ENCODE data around the gene LRRD1. TPM values are rescaled to one million over a fixed set of nuclear protein-coding genes. Genes with fewer than 3 reads are reported as not detected.

The LRRD1 gene
- total RNA-seq, 1 experiment from 2014 or later = not detected

DNA sequence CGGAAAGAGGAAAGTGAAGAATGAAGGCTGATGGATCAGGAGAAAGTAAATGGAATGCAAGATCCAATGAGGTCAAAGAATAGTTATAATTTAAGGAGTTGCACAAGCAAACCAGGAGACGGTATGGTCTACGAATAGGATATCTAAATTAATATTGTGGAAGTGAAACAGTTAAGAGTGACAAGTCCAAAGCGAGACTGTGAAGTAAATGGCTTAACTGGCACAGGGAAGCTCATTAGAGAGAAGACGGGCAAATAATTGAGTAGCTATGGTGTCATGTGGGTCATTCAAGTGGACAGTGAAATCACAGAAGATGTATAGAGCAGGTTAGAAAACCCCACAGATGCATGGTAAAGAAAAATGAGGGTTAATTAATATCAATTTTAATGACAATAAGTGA, 47.8 kb downstream of the LRRD1 start:
- peaks cover 28 to 52% (median 42%) of the 10 kb centered on the region in 3 experiments; a peak in 6 of 7 replicates for H3K36me3 Mint-ChIP-seq (ENCODE audit: insufficient read depth in 1 of 3, low read depth in 3 of 3)
- no peaks in the 10 kb centered on the region for H3K27me3 ChIP-seq (ENCODE audit: insufficient read depth, low read length)
- no peaks in the 10 kb centered on the region for H3K27me3 Mint-ChIP-seq (ENCODE audit: low read depth)
- no peak overlapping the region for H3T11ph ChIP-seq (ENCODE audit: low read length)
- H4K5ac ChIP-seq (ENCODE audit: insufficient read length, low read depth, low read length) = no peak overlapping the region
- no peak overlapping the region; a peak in 1 of 7 replicates for H3K27ac Mint-ChIP-seq
- no CpG with 5 or more reads among the region's 5 CpGs for WGBS (ENCODE audit: extremely low coverage, insufficient read length, low lambda C conversion rate)
- no peak for DNase-seq
- H3K9me3 ChIP-seq (ENCODE audit: control insufficient read depth, low read depth, low read length) = no peaks in the 10 kb centered on the region
- no peak overlapping the region for H3K18ac ChIP-seq (ENCODE audit: insufficient read length, low read depth, low read length)
- H3K9ac ChIP-seq (ENCODE audit: extremely low read depth, insufficient read length, low read length) = no peak overlapping the region
- no peak overlapping the region for H4K8ac ChIP-seq (replicated peaks; ENCODE audit: insufficient read length, low read depth, low read length)
- H3K56ac ChIP-seq (ENCODE audit: insufficient read length, low read depth, low read length) = no peak overlapping the region
- no peak overlapping the region for H3K23ac ChIP-seq (ENCODE audit: insufficient read length, low read depth, low read length)
- H2BK12ac ChIP-seq (ENCODE audit: insufficient read length, low read depth, low read length) = no peak overlapping the region
- no peak overlapping the region for H3K14ac ChIP-seq (ENCODE audit: insufficient read depth, low read length)
- H3K4me3 Mint-ChIP-seq = no peak overlapping the region
- H3K79me1 ChIP-seq (ENCODE audit: insufficient read depth, low read depth, low read length, poor library complexity, severe bottlenecking) = no peaks in the 10 kb centered on the region
- no peak overlapping the region for H3K27ac ChIP-seq (ENCODE audit: insufficient read length, low read depth, low read length)
- H2BK15ac ChIP-seq (ENCODE audit: low read depth, low read length) = no peak overlapping the region
- no peaks in the 10 kb centered on the region for H3K9me3 Mint-ChIP-seq
- TF ChIP-seq, protein P1, sequence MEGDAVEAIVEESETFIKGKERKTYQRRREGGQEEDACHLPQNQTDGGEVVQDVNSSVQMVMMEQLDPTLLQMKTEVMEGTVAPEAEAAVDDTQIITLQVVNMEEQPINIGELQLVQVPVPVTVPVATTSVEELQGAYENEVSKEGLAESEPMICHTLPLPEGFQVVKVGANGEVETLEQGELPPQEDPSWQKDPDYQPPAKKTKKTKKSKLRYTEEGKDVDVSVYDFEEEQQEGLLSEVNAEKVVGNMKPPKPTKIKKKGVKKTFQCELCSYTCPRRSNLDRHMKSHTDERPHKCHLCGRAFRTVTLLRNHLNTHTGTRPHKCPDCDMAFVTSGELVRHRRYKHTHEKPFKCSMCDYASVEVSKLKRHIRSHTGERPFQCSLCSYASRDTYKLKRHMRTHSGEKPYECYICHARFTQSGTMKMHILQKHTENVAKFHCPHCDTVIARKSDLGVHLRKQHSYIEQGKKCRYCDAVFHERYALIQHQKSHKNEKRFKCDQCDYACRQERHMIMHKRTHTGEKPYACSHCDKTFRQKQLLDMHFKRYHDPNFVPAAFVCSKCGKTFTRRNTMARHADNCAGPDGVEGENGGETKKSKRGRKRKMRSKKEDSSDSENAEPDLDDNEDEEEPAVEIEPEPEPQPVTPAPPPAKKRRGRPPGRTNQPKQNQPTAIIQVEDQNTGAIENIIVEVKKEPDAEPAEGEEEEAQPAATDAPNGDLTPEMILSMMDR (conservative IDR thresholded peaks at IDR 0.05) = no peak
- no peak overlapping the region for H2BK120ac ChIP-seq (ENCODE audit: low read depth, low read length, poor library complexity, severe bottlenecking)
- H2BK5ac ChIP-seq (ENCODE audit: insufficient read length, low read length) = no peak overlapping the region
- H3K79me2 ChIP-seq (ENCODE audit: insufficient read depth, low read length) = peaks cover 28% of the 10 kb centered on the region; the same call in 1 of the 2 replicates
- no peak overlapping the region for H2BK20ac ChIP-seq (ENCODE audit: low read depth, low read length, poor library complexity, severe bottlenecking)
- H3K4me1 Mint-ChIP-seq = peaks cover 19 to 27% of the 10 kb centered on the region in 2 experiments
- no peak overlapping the region for H3K4me2 ChIP-seq (ENCODE audit: insufficient read depth, insufficient read length, low read length)
- H3K23me2 ChIP-seq (ENCODE audit: insufficient read length, low read depth, low read length, poor library complexity, severe bottlenecking) = no peaks in the 10 kb centered on the region
- no peak overlapping the region for H4K91ac ChIP-seq (ENCODE audit: insufficient read length, low read depth, low read length)
- no peaks in the 10 kb centered on the region for H4K20me1 ChIP-seq (ENCODE audit: control insufficient read depth, insufficient read depth, insufficient read length)
- H2AFZ ChIP-seq (ENCODE audit: low read length) = no peak overlapping the region
- no peak overlapping the region for H2AK5ac ChIP-seq (ENCODE audit: insufficient read length, low read length)
- H3K4me1 ChIP-seq (ENCODE audit: insufficient read depth, low read length) = no peaks in the 10 kb centered on the region; the same call in 1 of the 2 replicates
- H3K4ac ChIP-seq (ENCODE audit: low read depth, low read length) = no peak overlapping the region

All from H9 (cell line).